Measurements from ENCODE around the gene CRHBP. TPM values are rescaled to one million over a fixed set of nuclear protein-coding genes. Genes with fewer than 3 reads are reported as not detected.
"Not testable (repeated sequence)": the region's sequence is repeated elsewhere in the genome, so short reads cannot be mapped to it uniquely, and the experiment has no call there.

CRHBP gene
- total RNA-seq (2021) (not detected in 3 replicates), Bru-seq, nascent RNA (percentile 10 among the genes with signal in this experiment)
- long read RNA-seq, experiment 1 = 0 reads
- long read RNA-seq, experiment 2 = 0 reads
- long read RNA-seq, experiment 3, partial matches to known transcripts = 2 of 2 reads
- long read RNA-seq, experiment 3, other reads (novel, unspliced or antisense) = 0 of 2 reads

DNA sequence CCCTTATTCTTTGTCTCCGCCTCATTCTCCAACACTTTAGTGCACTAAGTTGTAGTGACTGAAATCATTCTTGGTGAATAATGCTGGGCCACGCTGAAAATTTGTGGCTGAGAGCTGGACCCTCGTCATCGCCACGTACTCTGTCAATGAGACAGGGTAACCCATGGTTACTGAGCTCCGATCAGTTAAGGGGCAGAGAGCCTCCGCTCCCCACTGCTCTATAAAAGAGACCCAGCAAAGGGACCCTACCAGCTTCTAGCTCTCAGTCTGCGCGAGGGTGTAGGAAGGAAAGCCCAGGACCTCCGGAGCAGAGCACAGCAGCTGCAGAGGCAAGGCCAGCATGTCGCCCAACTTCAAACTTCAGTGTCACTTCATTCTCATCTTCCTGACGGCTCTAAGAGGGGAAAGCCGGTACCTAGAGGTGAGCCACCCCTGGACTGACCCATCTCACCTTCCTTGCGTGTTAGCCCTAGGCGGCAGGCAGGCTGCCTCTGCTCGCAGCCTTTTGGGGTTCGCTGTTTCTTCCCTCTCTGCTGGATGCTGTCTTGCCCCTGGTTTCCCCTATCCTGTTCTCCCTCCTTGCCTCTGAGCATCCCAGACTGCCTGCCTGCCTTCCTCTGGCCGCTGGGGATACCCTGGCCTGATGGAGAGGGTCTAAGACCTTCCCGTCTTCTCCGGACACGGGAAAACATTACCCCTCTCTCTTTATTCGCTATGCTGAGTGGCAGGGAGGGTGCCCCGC, at the start of gene CRHBP:
Gene CRHBP, plus strand, starts transcription at position 251 of the 742 bp plus-strand sequence. Its CDS starts 90 bp downstream, at position 341.
- CTCF ChIA-PET = interaction anchor here (1.2 to 2.8 kb wide), 3 partner anchors 78 to 124 kb away, joined by 4 to 13 read pairs (median 12); no protein-coding TSS in a partner anchor
- ATAC-seq = peak; percentile 85
- Mint-ChIP-seq H3K4me3 (peak within 1 kb of the TSS; percentile 74), H3K4me1 (peaks cover 12% of the 10 kb centered on the region; the same call in 1 of the 2 replicates), H3K9me3 (no peaks in the 10 kb centered on the region), H3K36me3 (no peaks in the 10 kb centered on the region), H3K27ac (no peak within 1 kb of the TSS), H3K27me3 (ENCODE audit: low read depth) (peaks cover 59% of the 10 kb centered on the region)
- peak; percentile 37 for DNase-seq (ENCODE audit: low spot score)
- POLR2A ChIA-PET = interaction anchor here (0.6 kb wide), 1 partner anchor 798 kb away, joined by 5 read pairs; no protein-coding TSS in a partner anchor
- TF ChIP-seq E2F5 (CRISPR knock-in tag; IDR thresholded peaks at IDR 0.05) (no peak), ZBTB21 (CRISPR knock-in tag; IDR thresholded peaks at IDR 0.05; ENCODE audit: borderline replicate concordance) (0 out of 2 replicates have a peak, but pooled peaks have one; percentile 16)

- POLR2A ChIA-PET = no interaction called here
- peaks cover 9% of the 10 kb centered on the region; the same call in 1 of the 2 replicates for H3K4me1 Mint-ChIP-seq
- no peaks in the 10 kb centered on the region for H3K36me3 Mint-ChIP-seq
- peaks cover 6% of the 10 kb centered on the region for H3K9me3 Mint-ChIP-seq
- no peak for TF ChIP-seq ETV6 (CRISPR knock-in tag; IDR thresholded peaks at IDR 0.05)
- TF ChIP-seq, protein P1, sequence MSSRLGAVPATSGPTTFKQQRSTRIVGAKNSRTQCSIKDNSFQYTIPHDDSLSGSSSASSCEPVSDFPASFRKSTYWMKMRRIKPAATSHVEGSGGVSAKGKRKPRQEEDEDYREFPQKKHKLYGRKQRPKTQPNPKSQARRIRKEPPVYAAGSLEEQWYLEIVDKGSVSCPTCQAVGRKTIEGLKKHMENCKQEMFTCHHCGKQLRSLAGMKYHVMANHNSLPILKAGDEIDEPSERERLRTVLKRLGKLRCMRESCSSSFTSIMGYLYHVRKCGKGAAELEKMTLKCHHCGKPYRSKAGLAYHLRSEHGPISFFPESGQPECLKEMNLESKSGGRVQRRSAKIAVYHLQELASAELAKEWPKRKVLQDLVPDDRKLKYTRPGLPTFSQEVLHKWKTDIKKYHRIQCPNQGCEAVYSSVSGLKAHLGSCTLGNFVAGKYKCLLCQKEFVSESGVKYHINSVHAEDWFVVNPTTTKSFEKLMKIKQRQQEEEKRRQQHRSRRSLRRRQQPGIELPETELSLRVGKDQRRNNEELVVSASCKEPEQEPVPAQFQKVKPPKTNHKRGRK (CRISPR knock-in tag; IDR thresholded peaks at IDR 0.05; ENCODE audit: borderline replicate concordance) = no peak
- no peak for TF ChIP-seq ZNF317 (CRISPR knock-in tag; IDR thresholded peaks at IDR 0.05; ENCODE audit: borderline replicate concordance, low read depth)
- TF ChIP-seq ZNF671 (CRISPR knock-in tag; IDR thresholded peaks at IDR 0.05) = no peak
- no peak for TF ChIP-seq ATF6 (CRISPR knock-in tag; IDR thresholded peaks at IDR 0.05)
- no peak for TF ChIP-seq IRF2 (CRISPR knock-in tag; IDR thresholded peaks at IDR 0.05; ENCODE audit: borderline replicate concordance, low read depth)
- TF ChIP-seq EMX1 (CRISPR knock-in tag; IDR thresholded peaks at IDR 0.05) = no peak
- no peak for DNase-seq (ENCODE audit: low spot score)
- no peak overlapping the region for H3K27ac Mint-ChIP-seq
- ATAC-seq = no peak
- H3K27me3 Mint-ChIP-seq (ENCODE audit: low read depth) = no peaks in the 10 kb centered on the region; the same call in 1 of the 2 replicates
- CTCF ChIA-PET = no interaction called here
- H3K4me3 Mint-ChIP-seq = no peak overlapping the region
Observed at GRCh38 chr5:76908166-76908565, 44.7 kb upstream of the CRHBP start.

DNA sequence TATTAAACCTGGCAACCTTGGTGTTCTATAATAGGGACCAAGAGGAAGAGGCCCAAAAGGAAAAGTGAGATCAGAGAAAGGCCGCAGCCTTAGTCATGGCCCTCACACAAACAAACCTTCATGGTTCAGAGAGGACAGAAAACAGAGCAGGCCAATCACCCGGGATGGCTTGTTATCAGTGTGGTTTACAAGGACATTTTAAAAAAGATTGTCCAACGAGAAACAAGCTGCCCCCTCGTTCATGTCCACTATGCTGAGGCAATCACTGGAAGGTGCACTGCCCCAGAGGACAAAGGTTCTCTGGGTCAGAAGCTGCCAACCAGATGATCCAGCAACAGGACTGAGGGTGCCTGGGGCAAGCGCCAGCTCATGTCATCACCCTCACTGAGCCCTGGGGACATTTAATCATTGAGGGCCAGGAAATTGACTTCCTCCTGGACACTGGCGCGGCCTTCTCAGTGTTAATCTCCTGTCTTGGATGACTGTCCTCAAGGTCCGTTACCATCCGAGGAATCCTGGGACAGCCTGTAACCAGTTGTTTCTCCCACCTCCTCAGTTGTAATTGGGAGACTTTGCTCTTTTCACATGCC, 42.4 kb upstream of the CRHBP start:
- CTCF ChIA-PET, H3K27ac Mint-ChIP-seq: not testable (repeated sequence)

GRCh38 chr5:76914671-76915070, 38.2 kb upstream of the CRHBP start:
- H3K27ac Mint-ChIP-seq; H3K27me3 Mint-ChIP-seq (ENCODE audit: low read depth); H3K4me3 Mint-ChIP-seq; H3K4me1 Mint-ChIP-seq; ATAC-seq; POLR2A ChIA-PET; DNase-seq (ENCODE audit: low spot score); CTCF ChIA-PET; H3K36me3 Mint-ChIP-seq: not testable (repeated sequence)
- H3K9me3 Mint-ChIP-seq = peaks cover 21% of the 10 kb centered on the region

More for the DNA sequence above, 42.4 kb upstream of the CRHBP start:
- H3K9me3 Mint-ChIP-seq = peaks cover 21% of the 10 kb centered on the region
- H3K4me3 Mint-ChIP-seq; DNase-seq (ENCODE audit: low spot score); H3K27me3 Mint-ChIP-seq (ENCODE audit: low read depth); H3K36me3 Mint-ChIP-seq; POLR2A ChIA-PET; ATAC-seq; H3K4me1 Mint-ChIP-seq: not testable (repeated sequence)
- TF ChIP-seq GABPB1 (CRISPR knock-in tag; IDR thresholded peaks at IDR 0.05) = peak; percentile 45; the same call in 1 of the 2 replicates
